Prostate gland (tissue), 2 donors: ENCODE data around the gene CHSY1. TPM values are rescaled to one million over a fixed set of nuclear protein-coding genes. Genes with fewer than 3 reads are reported as not detected.

Experiments
- DNase-seq: peaks from one replicate; pipeline ENCODE4 v3.0.0-alpha.2; 2019; ENCODE audit warnings: low spot score
- H3K27ac ChIP-seq, 2 donors: fragments of 200-600 bp; sonication (generic); 2 replicates each; pipeline ENCODE4 v1.5.1; 2017 to 2019
- H3K27me3 ChIP-seq: fragments of 200-600 bp; sonication (generic); replicated peaks from 2 replicates; pipeline ENCODE4 v1.5.1; 2019; ENCODE audit not compliant: insufficient read depth
- H3K36me3 ChIP-seq, 2 donors: fragments of 200-600 bp; sonication (generic); 1 replicate in 1 of 2; 2 replicates in 1 of 2; pipeline versions ENCODE4 v1.5.1 to v1.8.1; 2017 to 2019
- H3K4me1 ChIP-seq: fragments of 200-600 bp; sonication (generic); replicated peaks from 2 replicates; pipeline ENCODE4 v1.5.1; 2019
- H3K4me3 ChIP-seq, 2 donors: fragments of 200-600 bp; sonication (generic); 2 replicates each; pipeline ENCODE4 v1.5.1; 2017 to 2019
- H3K9me3 ChIP-seq: fragments of 200-600 bp; sonication (generic); 2 replicates; pipeline ENCODE4 v1.5.1; 2017
- POLR2A ChIP-seq: fragments of 450-650 bp; IDR thresholded peaks from one replicate; pipeline ENCODE4 v1.6.1; 2016; ENCODE audit warnings: antibody characterized with exemption, mild to moderate bottlenecking
- POLR2AphosphoS5 ChIP-seq: sonication (generic); formaldehyde crosslinking; IDR thresholded peaks from one replicate; pipeline ENCODE4 v1.6.1; 2017; ENCODE audit warnings: antibody characterized with exemption
- WGBS: methylation state at CpG from one replicate; pipeline ENCODE4 v1.1.5; 2018; 5-methylcytosine and 5-hydroxymethylcytosine counted together
- intact Hi-C: fragments of 100-400 bp; cut with DNase I; formaldehyde crosslinking; loops from one replicate; pipeline ENCODE4 v1.14.2; 2022
- total RNA-seq, 2 donors: library from RNA; depleted of rRNA; stranded (reverse); fragments of >200 nt; gene quantifications; one replicate each; pipeline ENCODE4 v1.1.0, GENCODE V29; 2016
- TF ChIP-seq, protein P1 (sequence below), 4 experiments: fragments of 200-600 bp in 2 of 4; fragments of 450-650 bp in 2 of 4; sonication (generic) in 2 of 4; IDR thresholded peaks; 1 replicate in 3 of 4; 2 replicates in 1 of 4; pipeline ENCODE4 v1.5.1; 2016 to 2019; ENCODE audit warnings: antibody characterized with exemption in 4 of 4, mild to moderate bottlenecking in 2 of 4, moderate library complexity in 2 of 4

The CHSY1 gene
- total RNA-seq, 2 donors from 2014 or later = 30.4 to 46.4 TPM

- no peak for DNase-seq
- 91% methylated on average over 5 of the region's 5 CpGs for WGBS
- intact Hi-C loops = no loop called here
- Histone ChIP-seq H3K4me3 (no peak overlapping the region), H3K9me3 (no peaks in the 10 kb centered on the region), H3K27me3 (no peaks in the 10 kb centered on the region), H3K4me1 (peaks cover 5% of the 10 kb centered on the region), H3K27ac (no peak overlapping the region), H3K36me3 (no peaks in the 10 kb centered on the region)
- TF ChIP-seq, protein P1, sequence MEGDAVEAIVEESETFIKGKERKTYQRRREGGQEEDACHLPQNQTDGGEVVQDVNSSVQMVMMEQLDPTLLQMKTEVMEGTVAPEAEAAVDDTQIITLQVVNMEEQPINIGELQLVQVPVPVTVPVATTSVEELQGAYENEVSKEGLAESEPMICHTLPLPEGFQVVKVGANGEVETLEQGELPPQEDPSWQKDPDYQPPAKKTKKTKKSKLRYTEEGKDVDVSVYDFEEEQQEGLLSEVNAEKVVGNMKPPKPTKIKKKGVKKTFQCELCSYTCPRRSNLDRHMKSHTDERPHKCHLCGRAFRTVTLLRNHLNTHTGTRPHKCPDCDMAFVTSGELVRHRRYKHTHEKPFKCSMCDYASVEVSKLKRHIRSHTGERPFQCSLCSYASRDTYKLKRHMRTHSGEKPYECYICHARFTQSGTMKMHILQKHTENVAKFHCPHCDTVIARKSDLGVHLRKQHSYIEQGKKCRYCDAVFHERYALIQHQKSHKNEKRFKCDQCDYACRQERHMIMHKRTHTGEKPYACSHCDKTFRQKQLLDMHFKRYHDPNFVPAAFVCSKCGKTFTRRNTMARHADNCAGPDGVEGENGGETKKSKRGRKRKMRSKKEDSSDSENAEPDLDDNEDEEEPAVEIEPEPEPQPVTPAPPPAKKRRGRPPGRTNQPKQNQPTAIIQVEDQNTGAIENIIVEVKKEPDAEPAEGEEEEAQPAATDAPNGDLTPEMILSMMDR (IDR thresholded peaks at IDR 0.05) = no peak
- TF ChIP-seq POLR2AphosphoS5 = no peak
- no peak for TF ChIP-seq POLR2A
These were observed 46.9 kb downstream of the CHSY1 start for GRCh38 chr15:101204739-101205535.

GRCh38 chr15:101203607-101204189, 48.1 kb downstream of the CHSY1 start:
- no peaks in the 10 kb centered on the region for H3K27me3 ChIP-seq
- intact Hi-C loops = no loop called here
- 74% methylated on average over 7 of the region's 7 CpGs for WGBS
- H3K36me3 ChIP-seq = no peaks in the 10 kb centered on the region
- no peak overlapping the region for H3K27ac ChIP-seq
- H3K4me1 ChIP-seq = no peaks in the 10 kb centered on the region
- no peak overlapping the region for H3K4me3 ChIP-seq
- no peaks in the 10 kb centered on the region for H3K9me3 ChIP-seq
- no peak for DNase-seq
- TF ChIP-seq, protein P1 (IDR thresholded peaks at IDR 0.05) = no peak

DNA sequence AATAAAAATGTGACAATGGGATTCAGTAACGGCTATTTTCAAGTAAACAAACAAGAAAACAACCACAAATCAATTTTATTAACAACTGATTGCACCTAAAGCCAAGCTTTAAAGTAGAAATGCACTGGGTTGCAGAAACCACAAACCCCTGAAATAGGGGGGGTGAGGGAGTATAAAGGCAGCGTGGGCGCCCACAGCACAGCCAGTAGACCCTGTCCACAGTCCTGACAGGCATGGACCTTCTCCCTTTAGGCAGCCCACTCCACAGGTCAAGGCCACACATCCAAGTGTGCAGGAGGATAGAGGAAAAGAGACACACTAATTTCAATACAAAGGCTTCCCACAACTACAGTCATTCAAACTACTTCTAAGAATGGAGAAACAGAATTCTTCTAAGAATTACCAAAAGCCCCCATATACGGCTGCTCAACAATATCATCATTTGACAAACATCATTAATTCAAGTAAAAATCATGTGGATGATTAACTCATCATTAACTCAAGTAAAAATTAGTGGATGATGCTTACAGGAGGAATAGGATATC, 48.7 kb downstream of the CHSY1 start:
- no peaks in the 10 kb centered on the region for H3K36me3 ChIP-seq
- DNase-seq = no peak
- no peak overlapping the region for H3K27ac ChIP-seq
- H3K9me3 ChIP-seq = no peaks in the 10 kb centered on the region
- no peak overlapping the region for H3K4me3 ChIP-seq
- intact Hi-C loops = no loop called here
- H3K4me1 ChIP-seq = no peaks in the 10 kb centered on the region
- no peaks in the 10 kb centered on the region for H3K27me3 ChIP-seq
- TF ChIP-seq POLR2A (no peak), POLR2AphosphoS5 (no peak)
- TF ChIP-seq, protein P1 (IDR thresholded peaks at IDR 0.05) = no peak
- 85% methylated on average over 4 of the region's 4 CpGs for WGBS

DNA sequence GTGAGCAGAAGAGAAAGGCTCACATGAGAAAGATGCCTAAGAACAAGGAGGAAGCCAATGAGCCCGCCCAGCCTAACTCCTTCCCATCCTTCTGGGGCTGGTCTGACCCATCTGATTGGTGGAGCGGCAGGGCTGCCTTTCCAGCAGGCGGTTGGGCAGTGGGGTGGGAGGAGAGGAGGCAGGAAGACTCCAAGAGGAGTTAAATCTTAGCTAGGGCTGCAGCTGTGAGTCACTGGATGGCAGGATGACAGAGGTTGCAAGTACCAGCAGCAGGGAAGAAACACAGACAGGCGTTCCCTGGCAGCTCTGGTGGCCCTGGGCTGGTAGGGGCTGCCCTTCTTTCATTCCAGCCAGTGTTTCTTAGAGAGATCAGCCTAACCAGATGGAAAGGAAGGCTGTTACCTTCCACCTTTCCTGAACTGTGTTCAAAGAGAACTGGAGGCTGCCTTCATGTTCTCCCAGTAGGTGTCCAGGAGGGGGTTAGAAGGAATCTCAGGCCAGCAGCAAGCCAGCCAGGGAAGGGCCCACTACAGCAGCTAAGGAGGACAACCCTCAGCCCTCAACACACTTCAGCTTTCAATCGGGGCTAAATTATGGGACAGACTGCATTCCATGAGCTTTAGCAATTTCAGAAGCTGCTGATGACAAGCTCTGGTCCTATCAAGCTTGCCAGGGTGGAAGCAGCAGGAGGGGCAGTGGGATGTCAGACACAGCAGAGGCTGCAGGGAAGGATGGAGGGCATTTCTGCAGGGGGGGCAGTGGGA, 50.3 kb downstream of the CHSY1 start:
- peak overlapping the region; percentile 14 to 16 for H3K27ac ChIP-seq
- TF ChIP-seq, protein P1 (IDR thresholded peaks at IDR 0.05) = no peak
- TF ChIP-seq POLR2AphosphoS5 (peak; percentile 81), POLR2A (peak; percentile 40)
- 13% methylated on average over 5 of the region's 5 CpGs for WGBS
- DNase-seq = peak; percentile 84
- intact Hi-C loops = no loop called here
- no peak overlapping the region for H3K4me3 ChIP-seq
- H3K4me1 ChIP-seq = no peaks in the 10 kb centered on the region
- no peaks in the 10 kb centered on the region for H3K36me3 ChIP-seq
- no peaks in the 10 kb centered on the region for H3K9me3 ChIP-seq
- H3K27me3 ChIP-seq = no peaks in the 10 kb centered on the region
